ENCODE data around the gene RIMS1.

Gene RIMS1

GRCh38 chr6:72413884-72414283, 527.5 kb downstream of the RIMS1 start:
- no peak for DNase-seq (ENCODE audit: low read depth)

GRCh38 chr6:72414657-72415056, 528.3 kb downstream of the RIMS1 start:
- DNase-seq (ENCODE audit: low read depth): no peak

- DNase-seq (ENCODE audit: low read depth): no peak
These were observed 530.6 kb downstream of the RIMS1 start for GRCh38 chr6:72416744-72417465.

DNA sequence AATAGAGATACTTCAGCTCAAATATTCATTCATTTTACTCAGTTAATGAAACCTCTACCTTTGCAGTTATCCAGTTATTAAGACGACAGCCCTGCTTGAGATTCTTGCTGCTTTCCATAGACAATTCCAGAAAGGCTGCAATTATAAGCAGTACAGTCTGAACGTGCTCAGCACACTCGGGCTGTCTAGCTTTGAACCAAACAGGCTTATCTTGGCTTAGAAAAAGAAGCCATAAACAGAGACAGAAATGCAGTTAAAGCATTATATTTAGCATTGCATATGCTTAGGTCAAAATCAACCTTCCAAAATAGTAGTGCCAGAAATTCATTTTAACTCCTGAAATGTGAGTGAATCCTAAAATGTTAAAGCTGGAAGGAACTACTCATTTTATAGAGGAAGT, 531.4 kb downstream of the RIMS1 start:
- DNase-seq (ENCODE audit: low read depth): no peak

DNA sequence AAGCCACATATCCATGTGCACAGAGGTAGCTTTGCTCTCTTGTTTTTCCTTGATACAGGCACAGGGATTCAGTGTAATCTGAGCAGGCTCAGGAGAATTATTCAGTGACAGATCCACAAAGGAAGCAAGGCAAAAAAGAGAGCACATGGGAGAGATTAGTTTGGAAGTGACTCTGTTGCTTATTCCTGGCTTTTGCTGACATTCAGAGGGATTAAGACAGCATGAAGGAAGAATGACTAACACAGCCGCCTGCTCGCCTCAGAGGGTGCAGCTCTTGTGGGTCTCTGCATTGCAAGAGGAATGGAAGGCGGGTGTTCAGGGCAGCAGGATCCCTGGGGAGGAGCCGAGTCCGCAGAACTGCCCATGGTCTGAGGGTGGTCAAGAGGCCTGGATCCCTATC, 532.1 kb downstream of the RIMS1 start:
- no peak for DNase-seq (ENCODE audit: low read depth)

DNA sequence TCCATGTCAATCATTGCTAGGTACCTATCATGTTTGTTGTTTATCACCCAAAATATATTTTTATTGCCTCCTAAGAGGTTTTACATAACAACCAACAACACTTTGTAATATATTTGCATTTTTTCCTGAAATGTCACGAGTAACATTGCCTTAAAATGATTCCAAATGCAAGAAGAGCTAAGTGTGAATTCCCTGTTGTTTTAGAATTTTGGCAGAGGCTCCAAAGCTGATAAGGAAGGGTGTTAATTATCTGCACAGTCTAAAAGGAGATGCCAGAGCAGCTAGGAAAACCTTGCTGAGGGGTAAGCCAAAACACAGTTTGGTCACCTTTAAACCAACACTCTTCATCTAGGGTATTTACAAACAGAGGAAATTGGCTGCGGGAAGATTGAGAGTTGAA, 533.6 kb downstream of the RIMS1 start:
- DNase-seq (ENCODE audit: low read depth): no peak

DNA sequence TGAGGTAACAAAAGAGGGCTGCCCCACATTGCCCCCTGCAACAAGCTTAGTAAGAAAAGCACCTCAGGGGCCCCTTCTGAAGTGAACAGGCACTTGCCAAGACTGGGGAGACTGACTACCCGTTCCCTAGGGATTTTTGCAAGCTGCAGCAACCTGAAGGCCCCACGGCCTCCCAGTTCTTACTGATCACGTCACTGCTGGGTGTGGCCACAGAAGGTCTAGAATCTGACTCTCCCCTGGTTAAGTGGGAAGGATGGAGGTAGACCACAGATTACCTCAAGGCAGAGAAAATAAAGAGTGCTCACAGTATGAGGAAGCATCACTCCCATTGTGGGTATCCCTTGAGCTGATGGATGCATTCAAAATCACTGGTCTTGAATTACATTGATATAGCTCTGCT, 534.1 kb downstream of the RIMS1 start:
- DNase-seq (ENCODE audit: low read depth): no peak

GRCh38 chr6:72421387-72421786, 535.0 kb downstream of the RIMS1 start:
- DNase-seq (ENCODE audit: low read depth): no peak

GRCh38 chr6:72422171-72422570, 535.8 kb downstream of the RIMS1 start:
- DNase-seq (ENCODE audit: low read depth): no peak

DNA sequence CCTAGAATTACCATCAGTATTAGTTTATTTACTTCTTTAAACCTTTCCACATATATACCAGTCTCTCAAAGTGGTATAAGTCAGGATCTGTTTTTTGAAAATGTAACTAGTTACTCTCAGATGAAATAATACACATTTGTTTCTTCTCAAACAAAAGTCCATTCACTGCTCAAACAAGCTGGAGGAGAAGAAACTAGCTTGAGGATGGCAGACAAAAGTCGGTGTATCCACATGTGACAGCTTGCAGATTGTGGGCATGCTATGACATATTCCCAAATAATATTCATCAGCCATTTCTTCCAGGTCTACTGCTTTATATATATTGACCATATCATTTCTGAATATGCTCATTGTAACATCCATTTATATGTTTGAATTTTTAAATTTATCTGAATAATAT, 538.1 kb downstream of the RIMS1 start:
- DNase-seq (ENCODE audit: low read depth): no peak

GRCh38 chr6:72425003-72425681, 538.8 kb downstream of the RIMS1 start:
- DNase-seq (ENCODE audit: low read depth): no peak

DNA sequence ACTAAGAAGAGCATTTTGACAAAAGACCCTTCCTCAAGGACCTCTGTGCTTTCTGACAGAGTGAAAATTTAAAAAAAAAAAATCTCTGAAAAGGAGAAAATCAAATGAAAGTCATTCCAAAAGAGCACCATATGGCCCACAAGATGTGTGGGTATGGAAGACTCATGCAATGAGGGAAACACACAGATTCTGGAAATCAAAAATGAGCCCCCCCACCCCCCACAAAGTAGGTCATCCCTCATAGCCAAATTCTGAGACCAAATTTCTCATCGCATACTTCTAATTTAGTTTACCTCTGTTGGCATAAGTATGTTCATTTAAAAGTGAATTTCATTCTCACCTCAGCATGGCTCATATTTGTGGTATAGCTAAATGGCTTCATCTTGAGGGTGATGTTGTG, 554.3 kb downstream of the RIMS1 start:
- DNase-seq (ENCODE audit: low read depth): no peak

DNA sequence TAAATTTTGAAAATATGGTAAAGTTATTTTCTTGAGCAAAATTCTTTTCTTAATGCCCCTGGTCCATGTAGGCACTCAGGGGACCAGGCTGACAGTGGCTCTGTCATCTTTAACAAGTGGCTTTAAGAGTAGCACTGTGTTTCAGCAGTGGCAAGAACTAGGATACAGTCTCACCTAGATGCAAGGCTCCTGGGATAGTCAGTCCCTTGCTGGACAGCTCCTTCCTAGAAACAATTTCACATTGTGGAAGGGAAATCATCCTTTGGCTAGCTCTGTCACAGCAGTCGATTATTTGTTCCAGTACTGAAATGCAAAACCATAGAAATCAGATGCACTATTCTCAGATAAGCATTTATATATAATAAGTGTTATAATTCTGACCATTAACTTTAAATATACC, 560.1 kb downstream of the RIMS1 start:
- DNase-seq (ENCODE audit: low read depth): no peak
